ENCODE measurements around the gene NID1. TPM values are rescaled to one million over a fixed set of nuclear protein-coding genes. Genes with fewer than 3 reads are reported as not detected.

The NID1 gene
- total RNA-seq, 4 donors from 2014 or later, result 180 to 391 (median 250) TPM

GRCh38 chr1:236108027-236108648 is 43.2 kb upstream of the NID1 start:
- TF ChIP-seq CTCF (IDR thresholded peaks at IDR 0.05; ENCODE audit: low read depth), result no peak

- no peak for TF ChIP-seq CTCF (IDR thresholded peaks at IDR 0.05; ENCODE audit: low read depth)
Measured at GRCh38 chr1:236107121-236107907, 42.4 kb upstream of the NID1 start.

DNA sequence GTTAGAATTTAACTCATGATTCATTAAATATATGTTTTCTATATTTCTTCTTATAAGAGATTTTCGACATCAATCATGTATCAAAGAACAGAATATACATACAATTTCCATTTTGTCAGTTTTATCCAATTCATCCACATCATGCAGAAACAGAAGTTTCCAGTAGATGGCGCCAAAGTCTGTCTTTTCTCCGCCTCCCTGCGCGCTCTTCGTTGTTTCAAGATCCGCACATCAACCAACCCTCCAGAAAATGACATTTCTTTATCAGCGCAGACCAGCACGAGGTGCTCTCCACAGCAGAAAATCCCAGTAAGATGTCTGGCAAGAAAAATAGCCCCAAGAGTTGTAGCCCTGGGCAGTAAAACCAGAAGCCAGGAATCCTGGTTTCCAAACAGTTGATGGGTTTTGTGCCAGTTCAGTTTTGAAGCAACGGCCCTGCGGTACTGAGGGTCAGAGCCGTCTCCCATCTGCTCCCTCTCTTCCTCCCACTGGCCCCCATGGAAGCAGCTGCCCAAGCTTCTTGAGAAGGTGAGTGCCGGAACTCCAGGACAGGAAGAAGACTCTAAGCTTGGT is 38.8 kb upstream of the NID1 start:
- no peak for TF ChIP-seq CTCF (IDR thresholded peaks at IDR 0.05; ENCODE audit: low read depth)

GRCh38 chr1:236103059-236103458 is 38.2 kb upstream of the NID1 start:
- no peak for TF ChIP-seq CTCF (IDR thresholded peaks at IDR 0.05; ENCODE audit: low read depth)

DNA sequence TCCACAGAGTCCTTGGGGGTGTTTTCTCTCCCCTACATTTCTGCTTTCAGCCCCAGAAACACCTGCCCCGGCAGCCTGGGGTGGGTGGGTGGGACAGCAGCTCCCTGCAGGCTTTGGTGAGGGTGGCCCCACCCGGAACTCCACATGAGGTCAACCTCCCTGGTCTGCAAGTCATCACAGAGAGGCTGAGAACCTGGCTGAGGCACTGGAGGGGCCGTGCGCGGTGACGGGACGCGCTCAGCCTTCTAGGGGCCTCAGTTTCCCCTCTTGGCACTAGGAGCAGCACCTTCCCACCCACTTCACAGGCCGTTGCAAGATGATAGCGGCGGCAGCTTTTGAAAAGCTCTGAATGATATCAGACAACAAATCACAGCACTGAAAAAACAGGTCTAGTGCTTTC is 37.7 kb upstream of the NID1 start:
- TF ChIP-seq CTCF (IDR thresholded peaks at IDR 0.05; ENCODE audit: low read depth), result no peak

GRCh38 chr1:236101233-236102200 is 36.6 kb upstream of the NID1 start:
- TF ChIP-seq CTCF (IDR thresholded peaks at IDR 0.05; ENCODE audit: low read depth), result no peak

Data from subcutaneous adipose tissue (tissue), 4 donors.